Epithelial cell of proximal tubule (primary cell): Measurements from ENCODE around the gene ZNF576. TPM values are rescaled to one million over a fixed set of nuclear protein-coding genes. Genes with fewer than 3 reads are reported as not detected.
"Not testable (repeated sequence)": the region's sequence is repeated elsewhere in the genome, so short reads cannot be mapped to it uniquely, and the experiment has no call there.

ENCODE experiments used
- DNase-seq: peaks from one replicate; pipeline ENCODE4 v3.0.0-alpha.2; 2011; ENCODE audit warnings: low read depth
- H3K4me3 ChIP-seq: 2 replicates; pipeline ENCODE4 v1.5.1; 2011; ENCODE audit warnings: low read depth, mild to moderate bottlenecking, low read length
- total RNA-seq: library from RNA; depleted of rRNA; stranded (reverse); fragments of >200 nt; gene quantifications from 2 replicates; pipeline ENCODE4 v1.2.3, GENCODE V29; 2015
- TF ChIP-seq, protein P1 (sequence below): conservative IDR thresholded peaks from 2 replicates; pipeline ENCODE4 v1.5.1; 2012; ENCODE audit warnings: low read depth, mild to moderate bottlenecking, low read length

The ZNF576 gene
- total RNA-seq, 1 donor from 2014 or later, result 6.9 TPM

- TF ChIP-seq, protein P1, sequence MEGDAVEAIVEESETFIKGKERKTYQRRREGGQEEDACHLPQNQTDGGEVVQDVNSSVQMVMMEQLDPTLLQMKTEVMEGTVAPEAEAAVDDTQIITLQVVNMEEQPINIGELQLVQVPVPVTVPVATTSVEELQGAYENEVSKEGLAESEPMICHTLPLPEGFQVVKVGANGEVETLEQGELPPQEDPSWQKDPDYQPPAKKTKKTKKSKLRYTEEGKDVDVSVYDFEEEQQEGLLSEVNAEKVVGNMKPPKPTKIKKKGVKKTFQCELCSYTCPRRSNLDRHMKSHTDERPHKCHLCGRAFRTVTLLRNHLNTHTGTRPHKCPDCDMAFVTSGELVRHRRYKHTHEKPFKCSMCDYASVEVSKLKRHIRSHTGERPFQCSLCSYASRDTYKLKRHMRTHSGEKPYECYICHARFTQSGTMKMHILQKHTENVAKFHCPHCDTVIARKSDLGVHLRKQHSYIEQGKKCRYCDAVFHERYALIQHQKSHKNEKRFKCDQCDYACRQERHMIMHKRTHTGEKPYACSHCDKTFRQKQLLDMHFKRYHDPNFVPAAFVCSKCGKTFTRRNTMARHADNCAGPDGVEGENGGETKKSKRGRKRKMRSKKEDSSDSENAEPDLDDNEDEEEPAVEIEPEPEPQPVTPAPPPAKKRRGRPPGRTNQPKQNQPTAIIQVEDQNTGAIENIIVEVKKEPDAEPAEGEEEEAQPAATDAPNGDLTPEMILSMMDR, result no peak
- H3K4me3 ChIP-seq, result no peak overlapping the region
- DNase-seq, result no peak
These were observed 46.1 kb downstream of the ZNF576 start for GRCh38 chr19:43642531-43642930.

- no peak overlapping the region for H3K4me3 ChIP-seq
- TF ChIP-seq, protein P1, result no peak
- DNase-seq, result no peak
These were observed 46.9 kb downstream of the ZNF576 start for GRCh38 chr19:43643326-43643725.

GRCh38 chr19:43644181-43644580 lies 47.8 kb downstream of the ZNF576 start:
- TF ChIP-seq, protein P1, result no peak
- no peak overlapping the region for H3K4me3 ChIP-seq
- DNase-seq, result no peak

GRCh38 chr19:43648633-43649032 lies 52.2 kb downstream of the ZNF576 start:
- no peak for DNase-seq
- no peak overlapping the region for H3K4me3 ChIP-seq
- TF ChIP-seq, protein P1, result no peak

DNA sequence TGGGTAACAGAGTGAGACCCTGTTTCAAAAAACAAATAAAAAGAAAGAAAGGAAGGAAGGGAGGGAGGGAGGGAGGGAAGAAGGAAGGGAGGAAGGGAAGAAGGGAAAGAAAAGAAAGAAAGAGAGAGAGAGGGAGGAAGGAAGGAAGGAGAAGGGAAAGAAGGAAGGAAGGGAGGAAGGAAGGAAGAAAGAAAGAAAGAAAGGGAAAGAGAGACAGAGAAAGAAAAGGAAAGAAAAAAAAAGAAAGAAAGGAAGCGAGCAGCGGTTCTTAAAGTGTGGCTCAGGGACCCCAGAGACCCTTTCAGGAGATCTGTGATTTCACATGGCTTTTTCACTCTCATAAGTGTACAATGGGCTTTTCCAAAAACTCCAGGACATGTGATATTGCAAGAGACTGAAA lies 53.1 kb downstream of the ZNF576 start:
- TF ChIP-seq, protein P1, result no peak
- no peak overlapping the region for H3K4me3 ChIP-seq
- DNase-seq, result no peak

- H3K4me3 ChIP-seq, DNase-seq: not testable (repeated sequence)
These were observed 53.9 kb downstream of the ZNF576 start for GRCh38 chr19:43650276-43650675.

Other genes starting within 250 kb of the ZNF576 start
- gene CD177, start 242.9 kb upstream of the ZNF576 start, total RNA-seq, result 0.22 and 0.52 TPM in 2 replicates
- not detected in 2 replicates for gene TEX101, start 181.7 kb upstream of the ZNF576 start, total RNA-seq
- gene LYPD3, start 131.0 kb upstream of the ZNF576 start, total RNA-seq, result 0.98 and 1.6 TPM in 2 replicates
- gene PHLDB3, start 91.8 kb upstream of the ZNF576 start, total RNA-seq, result 6.0 and 15.8 TPM in 2 replicates
- 55.9 and 76.0 TPM in 2 replicates for gene ETHE1, start 69.4 kb upstream of the ZNF576 start, total RNA-seq
- gene ZNF575, start 63.4 kb upstream of the ZNF576 start, total RNA-seq, result not detected in 2 replicates
- gene XRCC1, start 21.1 kb upstream of the ZNF576 start, total RNA-seq, result 31.4 and 42.9 TPM in 2 replicates
- 0.43 and 2.3 TPM in 2 replicates for gene PINLYP, start 20.8 kb upstream of the ZNF576 start, total RNA-seq
- gene IRGQ, start 461 bp upstream of the ZNF576 start, total RNA-seq, result 20.8 and 21.3 TPM in 2 replicates
- 0.12 TPM in 1 of 2 replicates, not detected in the other for gene SRRM5, start 15.5 kb downstream of the ZNF576 start, total RNA-seq
- 36.7 and 60.7 TPM in 2 replicates for gene ZNF428, start 23.0 kb downstream of the ZNF576 start, total RNA-seq
- gene CADM4, start 43.3 kb downstream of the ZNF576 start, total RNA-seq, result 7.7 and 16.4 TPM in 2 replicates
- gene PLAUR, start 73.6 kb downstream of the ZNF576 start, total RNA-seq, result 150 and 335 TPM in 2 replicates
- not detected in 2 replicates for gene IRGC, start 119.5 kb downstream of the ZNF576 start, total RNA-seq
- 15.8 and 29.9 TPM in 2 replicates for gene SMG9, start 158.4 kb downstream of the ZNF576 start, total RNA-seq
- gene KCNN4, start 184.4 kb downstream of the ZNF576 start, total RNA-seq, result 8.3 and 11.6 TPM in 2 replicates
- gene LYPD5, start 205.9 kb downstream of the ZNF576 start, total RNA-seq, result 1.2 TPM in 1 of 2 replicates, not detected in the other
- gene ZNF283, start 230.7 kb downstream of the ZNF576 start, total RNA-seq, result 2.9 and 3.5 TPM in 2 replicates